Measurements from ENCODE around the gene OR10H5. TPM values are rescaled to one million over a fixed set of nuclear protein-coding genes. Genes with fewer than 3 reads are reported as not detected.

Gene OR10H5
- total and polyA plus RNA-seq, 2 experiments from 2014 or later, result not detected

GRCh38 chr19:15779756-15780476 lies 7.5 kb upstream of the OR10H5 start:
- no peaks in the 10 kb centered on the region for H3K27me3 ChIP-seq (ENCODE audit: insufficient read depth)
- H3K9me3 Mint-ChIP-seq, result peaks cover 90% of the 10 kb centered on the region
- H3K9me2 ChIP-seq (ENCODE audit: insufficient read depth), result no peaks in the 10 kb centered on the region
- ATAC-seq (no peak), DNase-seq (ENCODE audit: low spot score) (no peak)
- H3K27me3 Mint-ChIP-seq (ENCODE audit: insufficient read depth, low read depth, poor library complexity), result peaks cover 11% of the 10 kb centered on the region
- H3K4me3 ChIP-seq, result no peak overlapping the region
- no peak overlapping the region for H3K4me2 ChIP-seq
- no peaks in the 10 kb centered on the region for H3K79me2 ChIP-seq (replicated peaks; ENCODE audit: insufficient read depth)
- no peak overlapping the region for H3K27ac Mint-ChIP-seq
- TF ChIP-seq ZNF114 (CRISPR knock-in tag; IDR thresholded peaks at IDR 0.05) (no peak), STAT1 (IDR thresholded peaks at IDR 0.05; ENCODE audit: unreplicated experiment) (no peak), JUNB (IDR thresholded peaks at IDR 0.05; ENCODE audit: unreplicated experiment) (no peak), ZNF462 (CRISPR knock-in tag; IDR thresholded peaks at IDR 0.05) (no peak), POLR2AphosphoS5 (IDR thresholded peaks at IDR 0.05; ENCODE audit: low read depth) (no peak), CREB1 (CRISPR knock-in tag; IDR thresholded peaks at IDR 0.05; ENCODE audit: low read depth) (no peak), CTCF (conservative IDR thresholded peaks at IDR 0.05; ENCODE audit: low read depth in 2 of 2) (no peak)
- TF ChIP-seq, protein P1, sequence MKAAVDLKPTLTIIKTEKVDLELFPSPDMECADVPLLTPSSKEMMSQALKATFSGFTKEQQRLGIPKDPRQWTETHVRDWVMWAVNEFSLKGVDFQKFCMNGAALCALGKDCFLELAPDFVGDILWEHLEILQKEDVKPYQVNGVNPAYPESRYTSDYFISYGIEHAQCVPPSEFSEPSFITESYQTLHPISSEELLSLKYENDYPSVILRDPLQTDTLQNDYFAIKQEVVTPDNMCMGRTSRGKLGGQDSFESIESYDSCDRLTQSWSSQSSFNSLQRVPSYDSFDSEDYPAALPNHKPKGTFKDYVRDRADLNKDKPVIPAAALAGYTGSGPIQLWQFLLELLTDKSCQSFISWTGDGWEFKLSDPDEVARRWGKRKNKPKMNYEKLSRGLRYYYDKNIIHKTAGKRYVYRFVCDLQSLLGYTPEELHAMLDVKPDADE (IDR thresholded peaks at IDR 0.05), result no peak
- no peak overlapping the region for H3K4me3 Mint-ChIP-seq
- no peaks in the 10 kb centered on the region for H3K36me3 ChIP-seq (ENCODE audit: insufficient read depth)
- no peaks in the 10 kb centered on the region for H3K4me1 Mint-ChIP-seq
- H4K20me1 ChIP-seq (replicated peaks; ENCODE audit: insufficient read depth), result no peaks in the 10 kb centered on the region
- no peak overlapping the region for H2AFZ ChIP-seq
- H3K36me3 Mint-ChIP-seq (ENCODE audit: low read depth), result peaks cover 49% of the 10 kb centered on the region
- H3K27ac ChIP-seq (ENCODE audit: low read depth), result no peak overlapping the region
- no peaks in the 10 kb centered on the region for H3F3A ChIP-seq (replicated peaks; ENCODE audit: low read depth)
- no peaks in the 10 kb centered on the region for H3K4me1 ChIP-seq (ENCODE audit: insufficient read depth)

All from GM23338 (cell line).